GM20000 (cell line): ENCODE measurements around the gene EFNA1.
A peak's percentile ranks its signal among the peaks of the same experiment; 100 is the strongest.

Source experiments
- DNase-seq: peaks from one replicate; pipeline ENCODE4 v3.0.0; 2012; ENCODE audit warnings: low spot score
- TF ChIP-seq, protein P1 (sequence below): IDR thresholded peaks from 2 replicates; pipeline ENCODE4 v1.5.1; 2012; ENCODE audit warnings: mild to moderate bottlenecking, control low read depth; ENCODE audit errors: extremely low read depth, missing control alignments

The EFNA1 gene

DNA sequence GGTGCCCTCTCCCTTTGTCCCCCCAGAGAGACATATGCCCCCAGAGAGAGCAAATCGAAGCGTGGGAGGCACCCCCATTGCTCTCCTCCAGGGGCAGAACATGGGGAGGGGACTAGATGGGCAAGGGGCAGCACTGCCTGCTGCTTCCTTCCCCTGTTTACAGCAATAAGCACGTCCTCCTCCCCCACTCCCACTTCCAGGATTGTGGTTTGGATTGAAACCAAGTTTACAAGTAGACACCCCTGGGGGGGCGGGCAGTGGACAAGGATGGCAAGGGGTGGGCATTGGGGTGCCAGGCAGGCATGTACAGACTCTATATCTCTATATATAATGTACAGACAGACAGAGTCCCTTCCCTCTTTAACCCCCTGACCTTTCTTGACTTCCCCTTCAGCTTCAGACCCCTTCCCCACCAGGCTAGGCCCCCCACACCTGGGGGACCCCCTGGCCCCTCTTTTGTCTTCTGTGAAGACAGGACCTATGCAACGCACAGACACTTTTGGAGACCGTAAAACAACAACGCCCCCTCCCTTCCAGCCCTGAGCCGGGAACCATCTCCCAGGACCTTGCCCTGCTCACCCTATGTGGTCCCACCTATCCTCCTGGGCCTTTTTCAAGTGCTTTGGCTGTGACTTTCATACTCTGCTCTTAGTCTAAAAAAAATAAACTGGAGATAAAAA lies 40.7 kb upstream of the EFNA1 start:
- no peak for DNase-seq
- TF ChIP-seq, protein P1, sequence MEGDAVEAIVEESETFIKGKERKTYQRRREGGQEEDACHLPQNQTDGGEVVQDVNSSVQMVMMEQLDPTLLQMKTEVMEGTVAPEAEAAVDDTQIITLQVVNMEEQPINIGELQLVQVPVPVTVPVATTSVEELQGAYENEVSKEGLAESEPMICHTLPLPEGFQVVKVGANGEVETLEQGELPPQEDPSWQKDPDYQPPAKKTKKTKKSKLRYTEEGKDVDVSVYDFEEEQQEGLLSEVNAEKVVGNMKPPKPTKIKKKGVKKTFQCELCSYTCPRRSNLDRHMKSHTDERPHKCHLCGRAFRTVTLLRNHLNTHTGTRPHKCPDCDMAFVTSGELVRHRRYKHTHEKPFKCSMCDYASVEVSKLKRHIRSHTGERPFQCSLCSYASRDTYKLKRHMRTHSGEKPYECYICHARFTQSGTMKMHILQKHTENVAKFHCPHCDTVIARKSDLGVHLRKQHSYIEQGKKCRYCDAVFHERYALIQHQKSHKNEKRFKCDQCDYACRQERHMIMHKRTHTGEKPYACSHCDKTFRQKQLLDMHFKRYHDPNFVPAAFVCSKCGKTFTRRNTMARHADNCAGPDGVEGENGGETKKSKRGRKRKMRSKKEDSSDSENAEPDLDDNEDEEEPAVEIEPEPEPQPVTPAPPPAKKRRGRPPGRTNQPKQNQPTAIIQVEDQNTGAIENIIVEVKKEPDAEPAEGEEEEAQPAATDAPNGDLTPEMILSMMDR = peak; percentile 15

- DNase-seq = peak; percentile 76
These were observed 36.3 kb upstream of the EFNA1 start for GRCh38 chr1:155091071-155092051.

DNA sequence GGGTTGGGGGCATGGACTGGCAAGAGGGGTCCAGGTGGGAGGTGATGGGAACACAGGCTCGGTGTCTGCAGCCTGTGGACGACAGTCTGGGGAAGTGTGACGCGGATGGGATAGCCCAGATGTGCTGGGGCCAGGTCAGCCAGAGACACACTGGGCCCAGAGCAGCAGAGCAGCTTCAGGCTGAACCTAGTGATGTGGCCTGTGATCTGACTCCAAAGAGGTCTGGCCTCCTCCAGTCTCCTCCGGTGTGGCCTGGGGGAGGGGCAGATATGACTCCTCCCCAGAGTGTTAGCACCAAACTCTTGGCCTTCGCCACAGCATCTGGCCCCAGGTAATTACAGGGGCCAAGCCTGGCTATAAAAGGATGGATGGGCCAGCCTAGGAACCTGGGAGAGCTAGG lies 35.5 kb upstream of the EFNA1 start:
- no peak for DNase-seq
- TF ChIP-seq, protein P1 = no peak

More at GRCh38 chr1:155091071-155092051, 36.3 kb upstream of the EFNA1 start:
- TF ChIP-seq, protein P1 = peak; percentile 93

GRCh38 chr1:155092641-155093040 lies 35.0 kb upstream of the EFNA1 start:
- TF ChIP-seq, protein P1 = no peak
- DNase-seq = no peak

GRCh38 chr1:155093911-155094621 lies 33.6 kb upstream of the EFNA1 start:
- DNase-seq = no peak
- TF ChIP-seq, protein P1 = no peak

- TF ChIP-seq, protein P1 = no peak
- no peak for DNase-seq
These were observed 33.1 kb upstream of the EFNA1 start for GRCh38 chr1:155094622-155094948.
